Measurements from ENCODE around the gene KANK4.

The KANK4 gene

GRCh38 chr1:62307895-62308492 lies 11.2 kb downstream of the KANK4 start:
- DNase-seq = no peak

DNA sequence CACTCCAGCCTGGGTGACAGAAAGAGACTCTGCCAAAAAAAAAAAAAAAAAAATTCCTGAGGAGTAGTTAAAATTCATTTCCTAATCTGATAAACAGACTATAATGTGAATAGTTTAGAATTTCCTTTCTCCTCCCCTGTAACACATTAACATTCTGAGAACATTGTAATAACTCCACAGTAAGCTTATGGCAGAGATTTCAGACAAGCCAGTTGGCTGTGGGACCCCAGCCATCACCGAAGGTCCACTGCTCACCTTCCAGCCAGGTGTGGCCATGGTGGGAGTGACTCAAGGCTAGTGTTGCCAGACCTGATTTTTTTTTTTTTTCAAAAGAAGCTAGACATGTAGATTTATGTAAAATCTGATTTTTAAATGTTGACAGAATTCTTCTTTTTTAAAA lies 11.8 kb downstream of the KANK4 start:
- DNase-seq = no peak

GRCh38 chr1:62306065-62306464 lies 13.2 kb downstream of the KANK4 start:
- no peak for DNase-seq

DNA sequence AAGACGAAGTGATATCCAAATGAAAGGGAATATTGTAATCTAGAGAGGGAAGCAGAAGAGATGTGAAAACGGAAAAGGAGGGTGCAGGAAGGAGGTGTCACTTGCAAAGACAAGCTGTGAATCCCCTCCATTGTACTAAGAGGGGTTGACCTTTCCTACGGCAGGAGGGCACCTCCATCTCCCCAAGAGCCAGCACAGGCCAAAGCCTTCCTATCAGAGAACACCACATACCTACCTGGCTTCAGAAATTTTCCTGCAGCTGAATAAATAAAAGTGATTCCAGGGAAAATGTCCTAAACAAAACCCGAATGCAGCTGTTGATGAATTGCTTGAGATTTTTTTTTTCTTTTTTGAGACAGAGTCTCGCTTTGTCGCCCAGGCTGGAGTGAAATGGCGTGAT lies 14.3 kb downstream of the KANK4 start:
- no peak for DNase-seq

- no peak for DNase-seq
Observed at GRCh38 chr1:62304515-62304914, 14.7 kb downstream of the KANK4 start.

DNA sequence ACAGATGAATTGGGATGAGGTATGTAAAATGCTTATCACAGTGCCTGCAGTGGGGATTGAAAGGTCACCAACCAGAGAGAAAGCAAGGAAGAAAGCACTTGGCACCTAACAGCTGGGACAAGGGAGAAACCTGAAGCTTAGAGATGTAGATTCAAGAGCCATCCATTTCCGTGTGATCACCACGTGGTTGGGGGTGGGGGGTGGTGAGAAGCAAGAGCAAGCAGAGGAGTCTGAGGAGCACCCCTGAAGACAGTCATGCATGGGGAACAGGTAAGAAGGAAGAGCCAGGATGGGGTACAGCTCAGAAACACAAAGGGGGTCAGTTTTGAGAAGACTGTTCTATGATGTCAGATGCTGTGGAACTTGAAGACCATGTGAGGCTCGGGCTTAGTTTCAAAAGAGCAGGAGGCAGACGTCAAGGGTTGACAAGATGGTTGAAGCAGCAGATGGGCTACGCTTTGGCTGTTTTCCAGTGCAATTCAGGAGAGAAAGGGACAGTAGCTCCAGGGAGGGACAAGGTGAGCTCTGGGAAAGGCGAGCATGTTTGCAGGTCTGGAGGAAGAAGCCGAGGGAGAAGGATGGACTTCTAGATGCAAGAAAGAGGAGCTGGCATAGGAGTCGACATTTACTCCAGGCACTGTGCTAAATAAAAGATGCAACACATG lies 17.4 kb downstream of the KANK4 start:
- DNase-seq = no peak

DNA sequence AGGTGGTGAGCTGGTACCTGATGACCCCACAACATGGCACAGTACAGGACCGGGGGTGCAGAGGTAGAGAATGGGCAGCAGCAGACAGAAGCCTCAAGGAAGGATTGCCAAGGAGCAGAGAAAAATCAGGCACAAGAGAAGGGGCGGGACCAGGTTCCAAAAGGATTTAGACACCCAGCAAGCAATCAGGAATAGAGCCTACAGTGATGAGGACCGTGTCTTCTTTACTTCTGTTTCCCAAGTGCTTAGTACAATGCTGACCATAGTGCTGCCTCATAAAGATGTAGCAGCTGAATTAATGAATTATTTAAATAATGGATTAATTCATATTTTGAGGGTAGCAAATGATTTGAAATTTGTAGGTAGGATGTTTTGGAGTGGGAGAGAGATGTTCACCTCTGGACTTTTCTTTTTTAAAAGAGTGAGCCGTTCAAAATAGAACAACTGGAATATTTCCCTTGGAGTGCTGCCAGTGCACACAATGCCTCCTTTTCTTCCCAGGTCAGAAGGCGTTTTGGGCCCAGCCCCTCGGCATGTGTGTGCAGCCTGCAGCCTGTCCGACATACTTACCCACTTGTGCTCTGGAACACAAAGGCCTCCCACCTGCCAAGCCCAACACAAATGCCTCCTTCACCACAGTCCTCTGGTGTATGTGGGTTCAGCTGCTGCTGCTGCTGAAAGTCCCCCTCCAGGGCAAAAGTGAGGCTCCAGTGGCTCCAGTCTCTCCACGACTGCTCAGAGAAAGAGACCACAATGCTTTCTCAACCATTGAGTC lies 19.6 kb downstream of the KANK4 start:
- peak in 43 of 56 donors; percentile 11 to 74 (median 43) for DNase-seq

DNA sequence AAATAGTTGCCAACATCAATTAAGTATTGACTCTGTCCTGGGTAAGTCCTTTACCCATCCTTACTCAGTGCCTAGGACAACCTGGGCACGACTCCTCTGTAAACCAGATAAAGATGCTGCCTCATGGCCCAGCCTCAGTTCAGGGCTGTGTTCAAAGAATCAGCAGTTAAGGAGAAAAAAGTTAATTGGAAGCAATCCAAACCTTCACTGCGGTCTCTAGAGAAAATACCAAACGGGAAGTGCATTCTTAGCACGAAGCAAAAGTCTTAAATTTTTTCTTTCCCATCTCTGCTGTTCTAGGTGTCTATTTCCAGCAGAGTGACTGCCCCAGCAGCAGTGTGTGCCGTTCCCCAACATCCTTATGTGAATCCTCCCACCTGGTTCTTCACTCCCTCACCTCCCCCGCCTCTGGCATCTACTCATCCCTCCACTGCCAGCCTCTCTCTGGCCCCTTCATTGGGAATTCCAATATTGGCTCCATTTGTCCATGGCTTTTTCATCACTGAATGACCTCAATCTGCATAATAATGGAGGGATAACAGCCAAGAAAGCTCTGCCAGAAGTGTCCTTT lies 23.2 kb downstream of the KANK4 start:
- DNase-seq = peak in 3 of 56 donors; percentile 7 to 19 (median 14)

GRCh38 chr1:62294261-62294660 lies 25.0 kb downstream of the KANK4 start:
- peak in 1 of 56 donors; percentile 18 for DNase-seq

DNA sequence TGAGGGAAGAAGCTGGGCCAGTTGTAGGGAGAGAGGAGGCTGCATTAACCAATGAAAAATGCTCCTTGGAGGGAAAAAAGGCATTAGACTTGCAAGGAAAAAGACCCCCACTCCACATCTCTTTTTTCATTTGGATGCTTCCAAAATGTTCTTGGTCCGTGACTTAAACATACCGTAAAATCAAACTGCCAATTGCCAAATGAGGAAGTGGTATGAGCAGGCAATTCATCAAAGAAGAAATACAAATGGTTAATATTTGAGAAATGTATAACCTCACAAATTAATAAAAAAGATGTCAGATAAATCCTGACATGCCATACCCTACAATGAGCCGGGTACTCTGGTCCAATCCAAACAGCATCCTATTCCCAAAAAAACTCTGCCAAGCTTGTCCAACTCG lies 30.6 kb downstream of the KANK4 start:
- DNase-seq = no peak

- no peak for DNase-seq
Observed at GRCh38 chr1:62288224-62288623, 31.0 kb downstream of the KANK4 start.

DNA sequence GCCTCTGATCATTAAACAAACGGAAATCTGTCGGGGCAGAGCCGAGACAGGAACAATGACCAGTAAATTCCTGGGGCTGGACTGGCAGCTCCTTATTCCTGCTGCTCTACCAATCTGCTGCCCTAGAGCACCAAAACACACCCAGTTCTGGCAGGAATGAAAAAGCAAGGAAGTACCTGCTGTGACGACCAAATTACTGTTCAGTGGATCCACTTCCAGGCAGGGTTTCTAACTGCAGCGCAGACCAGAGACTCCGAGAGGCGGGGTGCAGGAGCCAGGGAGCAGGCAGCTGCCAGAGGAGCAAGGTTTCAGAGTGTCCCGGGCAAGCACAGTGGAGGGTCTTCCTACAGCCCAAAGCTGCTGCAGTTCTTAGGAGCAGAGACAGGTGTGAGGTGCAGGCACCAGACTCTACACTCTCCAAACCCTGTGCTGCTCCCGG lies 32.4 kb downstream of the KANK4 start:
- no peak for DNase-seq

GRCh38 chr1:62285984-62286785 lies 33.0 kb downstream of the KANK4 start:
- peak in 9 of 56 donors; percentile 12 to 40 (median 21) for DNase-seq

DNA sequence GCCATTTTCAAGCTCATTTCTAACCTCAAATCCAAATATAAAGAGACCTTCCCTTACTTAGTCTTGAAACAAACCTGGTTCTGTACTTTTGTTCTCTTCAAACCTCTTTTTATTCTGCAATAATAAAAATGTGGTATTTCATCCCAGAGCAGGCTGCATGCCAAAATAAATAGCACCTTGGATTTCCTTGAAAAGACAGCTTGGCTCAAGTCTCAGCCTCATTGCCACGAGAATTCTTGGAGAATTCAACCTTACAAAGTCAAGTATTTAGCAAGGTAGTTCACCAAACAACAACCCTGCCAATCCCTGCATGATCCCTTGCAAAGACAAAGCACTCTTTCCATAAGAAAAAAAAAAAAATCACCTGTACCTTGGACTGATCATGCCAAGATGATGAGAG lies 33.8 kb downstream of the KANK4 start:
- no peak for DNase-seq

DNA sequence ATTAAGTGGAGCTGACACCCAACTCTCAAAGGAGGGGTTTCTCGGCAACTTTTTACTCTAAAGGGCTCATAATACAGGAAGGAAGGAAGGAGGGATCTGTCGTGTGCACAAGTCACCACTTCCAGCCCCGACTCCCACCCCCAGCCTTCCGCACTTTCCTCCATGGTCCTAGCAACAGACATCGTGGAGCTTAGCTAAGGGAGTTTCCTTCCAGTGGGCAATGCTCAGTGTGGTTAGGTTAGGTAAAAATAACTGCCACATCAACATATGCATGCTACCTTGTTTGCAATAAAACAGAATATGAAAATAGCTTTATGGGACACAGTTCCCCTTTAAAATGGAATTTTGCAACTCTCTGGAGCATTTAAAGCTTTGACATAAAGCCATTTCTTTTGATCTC lies 35.2 kb downstream of the KANK4 start:
- no peak for DNase-seq

DNA sequence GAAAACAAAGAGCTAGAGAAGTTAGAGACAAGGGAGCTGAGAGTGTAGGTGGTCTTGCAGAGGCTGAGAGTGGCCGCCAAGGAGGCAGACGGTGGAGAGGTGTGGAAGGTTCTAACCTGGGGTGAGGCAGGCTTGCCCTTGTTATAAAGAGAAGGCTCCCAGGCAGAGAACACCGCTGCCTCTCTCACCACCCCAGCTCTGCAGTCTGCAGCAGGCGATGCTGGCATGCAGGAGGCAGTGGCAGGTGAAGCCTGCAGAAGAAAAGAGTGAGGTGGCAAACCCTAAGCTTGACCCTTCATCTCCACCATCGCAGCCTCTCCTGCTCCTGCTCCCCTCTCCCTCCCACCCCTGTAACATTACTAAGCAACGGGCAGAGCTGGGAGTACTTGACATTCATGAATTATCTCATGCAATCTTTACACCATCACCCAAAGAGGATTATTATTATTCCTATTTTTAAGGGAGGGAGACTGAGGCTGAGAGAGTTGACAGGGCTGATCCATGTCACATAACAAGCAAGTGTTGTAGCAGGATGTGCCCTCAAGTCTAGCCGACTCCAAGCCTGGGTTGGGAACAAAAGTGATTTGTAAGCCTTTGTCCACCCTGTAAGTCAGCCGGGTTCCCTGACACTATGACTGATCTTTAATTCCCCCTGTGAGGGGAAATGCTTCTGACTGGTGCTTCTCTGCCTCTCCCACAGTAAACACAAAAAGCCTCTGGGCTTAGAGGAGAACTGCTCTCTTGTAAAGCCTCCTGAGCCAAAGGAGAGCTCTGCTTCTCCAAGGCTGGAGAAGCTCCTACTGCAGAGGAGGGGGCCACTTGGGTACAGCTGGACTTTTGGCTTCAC lies 36.1 kb downstream of the KANK4 start:
- DNase-seq = peak in 5 of 56 donors; percentile 5 to 63 (median 26)

DNA sequence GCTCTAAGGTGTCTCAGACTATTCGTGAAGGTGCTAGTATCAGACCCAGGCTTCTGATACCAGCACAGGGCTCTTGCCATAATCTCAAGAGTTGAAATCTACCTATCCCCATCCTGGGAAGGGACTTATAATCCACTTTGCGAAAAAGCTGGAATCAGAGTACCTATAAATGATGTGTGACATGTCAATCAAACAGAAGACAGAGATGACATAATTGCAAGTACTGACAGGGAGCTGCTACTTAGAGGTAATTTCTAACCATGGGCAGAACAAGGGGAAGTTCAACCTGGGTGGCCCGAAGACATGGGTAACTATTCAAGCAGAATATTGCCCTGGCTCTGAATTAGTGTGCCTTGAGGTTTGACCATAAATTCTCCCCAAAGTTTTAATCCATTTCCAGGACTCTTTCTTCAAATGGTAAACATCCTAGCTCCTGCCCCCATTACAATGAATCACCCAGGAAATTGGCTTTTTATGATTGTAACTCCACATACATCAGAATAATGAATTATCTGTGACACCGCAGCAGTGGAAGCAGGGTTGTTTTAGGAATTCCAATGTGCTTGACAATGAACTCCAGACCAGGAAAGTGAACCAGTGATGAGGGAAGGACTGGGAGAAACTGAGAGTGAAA lies 37.2 kb downstream of the KANK4 start:
- peak in 1 of 56 donors; percentile 41 for DNase-seq

GRCh38 chr1:62280960-62281465 lies 38.2 kb downstream of the KANK4 start:
- DNase-seq = no peak

- no peak for DNase-seq
Observed at GRCh38 chr1:62280150-62280549, 39.1 kb downstream of the KANK4 start.

DNA sequence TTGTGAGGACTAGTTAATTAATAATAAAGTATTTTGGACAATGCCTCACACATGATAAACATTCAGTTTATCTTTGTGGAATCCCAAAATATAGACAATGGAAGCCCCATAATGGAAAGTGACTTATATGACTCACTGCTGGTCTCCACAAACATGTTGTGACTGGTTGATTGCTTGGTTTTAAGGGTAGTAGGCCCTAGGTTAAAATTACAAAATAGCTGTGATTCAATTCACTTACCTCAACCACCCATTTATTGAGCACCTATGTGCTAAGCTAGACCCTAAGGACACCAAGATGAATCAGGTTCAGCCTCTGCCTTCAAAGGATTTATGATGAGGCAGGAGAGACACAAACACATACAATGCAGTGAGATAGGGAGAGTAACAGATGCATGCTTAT lies 42.4 kb downstream of the KANK4 start:
- no peak for DNase-seq

Measured in nucleus accumbens (tissue), 56 donors.